Ishikawa (cell line): Measurements from ENCODE around the gene SLC2A4RG.

Experiments used
- CEBPB ChIP-seq: IDR thresholded peaks from 2 replicates; pipeline ENCODE4 v1.6.1; 2012
- CREB1 ChIP-seq: IDR thresholded peaks from 2 replicates; pipeline ENCODE4 v1.6.1; 2012; ENCODE audit warnings: low read depth
- EGR1 ChIP-seq: IDR thresholded peaks from 2 replicates; pipeline ENCODE4 v1.6.1; 2012
- EP300 ChIP-seq: IDR thresholded peaks from 2 replicates; pipeline ENCODE4 v1.6.1; 2012; ENCODE audit warnings: borderline replicate concordance
- FOXM1 ChIP-seq: IDR thresholded peaks from 2 replicates; pipeline ENCODE4 v1.6.1; 2012; ENCODE audit warnings: low read depth, borderline replicate concordance
- MAX ChIP-seq: IDR thresholded peaks from 2 replicates; pipeline ENCODE4 v1.6.1; 2012
- NFIC ChIP-seq: IDR thresholded peaks from 2 replicates; pipeline ENCODE4 v1.6.1; 2012
- RAD21 ChIP-seq: IDR thresholded peaks from 2 replicates; pipeline ENCODE4 v1.6.1; 2012; ENCODE audit warnings: low read depth
- REST ChIP-seq: IDR thresholded peaks from 2 replicates; pipeline ENCODE4 v1.6.1; 2012; ENCODE audit warnings: low read depth, mild to moderate bottlenecking
- TAF1 ChIP-seq: IDR thresholded peaks from 2 replicates; pipeline ENCODE4 v1.6.1; 2012; ENCODE audit warnings: low read depth, mild to moderate bottlenecking
- TCF12 ChIP-seq: IDR thresholded peaks from 2 replicates; pipeline ENCODE4 v1.6.1; 2012; ENCODE audit warnings: low read depth
- YY1 ChIP-seq: IDR thresholded peaks from 2 replicates; pipeline ENCODE4 v1.6.1; 2012; ENCODE audit warnings: low read depth
- ZBTB7A ChIP-seq: IDR thresholded peaks from 2 replicates; pipeline ENCODE4 v1.6.1; 2012; ENCODE audit warnings: low read depth

GRCh38 chr20:63778034-63778752 is 38.6 kb downstream of the SLC2A4RG start:
- TF ChIP-seq RAD21 = no peak
- TF ChIP-seq EP300 = no peak
- TF ChIP-seq CEBPB = no peak
- TF ChIP-seq TCF12 = no peak
- TF ChIP-seq MAX = no peak
- no peak for TF ChIP-seq CREB1
- TF ChIP-seq ZBTB7A = no peak
- no peak for TF ChIP-seq REST
- TF ChIP-seq TAF1 = no peak
- TF ChIP-seq YY1 = no peak
- no peak for TF ChIP-seq EGR1
- TF ChIP-seq FOXM1 = no peak
- no peak for TF ChIP-seq NFIC
